ENCODE data around the gene FTO. TPM values are rescaled to one million over a fixed set of nuclear protein-coding genes. Genes with fewer than 3 reads are reported as not detected.

Gene FTO
- total RNA-seq, 1 donor from 2014 or later = 65.8 TPM

- TF ChIP-seq, protein P1, sequence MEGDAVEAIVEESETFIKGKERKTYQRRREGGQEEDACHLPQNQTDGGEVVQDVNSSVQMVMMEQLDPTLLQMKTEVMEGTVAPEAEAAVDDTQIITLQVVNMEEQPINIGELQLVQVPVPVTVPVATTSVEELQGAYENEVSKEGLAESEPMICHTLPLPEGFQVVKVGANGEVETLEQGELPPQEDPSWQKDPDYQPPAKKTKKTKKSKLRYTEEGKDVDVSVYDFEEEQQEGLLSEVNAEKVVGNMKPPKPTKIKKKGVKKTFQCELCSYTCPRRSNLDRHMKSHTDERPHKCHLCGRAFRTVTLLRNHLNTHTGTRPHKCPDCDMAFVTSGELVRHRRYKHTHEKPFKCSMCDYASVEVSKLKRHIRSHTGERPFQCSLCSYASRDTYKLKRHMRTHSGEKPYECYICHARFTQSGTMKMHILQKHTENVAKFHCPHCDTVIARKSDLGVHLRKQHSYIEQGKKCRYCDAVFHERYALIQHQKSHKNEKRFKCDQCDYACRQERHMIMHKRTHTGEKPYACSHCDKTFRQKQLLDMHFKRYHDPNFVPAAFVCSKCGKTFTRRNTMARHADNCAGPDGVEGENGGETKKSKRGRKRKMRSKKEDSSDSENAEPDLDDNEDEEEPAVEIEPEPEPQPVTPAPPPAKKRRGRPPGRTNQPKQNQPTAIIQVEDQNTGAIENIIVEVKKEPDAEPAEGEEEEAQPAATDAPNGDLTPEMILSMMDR (IDR thresholded peaks at IDR 0.05) = no peak
These were observed 35.1 kb upstream of the FTO start for GRCh38 chr16:53668869-53669268.

DNA sequence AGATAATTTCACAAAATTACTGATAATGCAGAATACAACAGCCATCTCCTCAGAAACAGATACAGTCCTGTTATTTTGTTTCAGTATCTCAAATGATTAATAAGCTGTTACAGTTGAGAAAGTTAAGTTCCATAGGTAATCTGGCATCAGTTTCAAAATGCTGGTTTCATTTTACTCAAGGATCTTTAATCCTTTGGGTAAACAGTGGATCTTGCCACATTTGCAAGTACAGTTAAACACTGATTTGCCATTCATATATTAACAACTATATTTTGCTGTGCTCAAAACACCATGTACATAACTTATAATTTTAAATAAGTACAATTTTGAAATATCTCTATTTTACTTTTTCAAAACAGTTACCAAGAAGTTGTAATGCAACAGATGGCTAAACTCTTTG lies 31.5 kb upstream of the FTO start:
- CTCF ChIA-PET = no interaction called here
- DNase-seq = no peak
- Mint-ChIP-seq H3K9me3 (no peaks in the 10 kb centered on the region), H3K27ac (no peak overlapping the region), H3K4me1 (no peaks in the 10 kb centered on the region), H3K36me3 (ENCODE audit: low read depth) (no peaks in the 10 kb centered on the region), H3K27me3 (no peaks in the 10 kb centered on the region), H3K4me3 (no peak overlapping the region)
- TF ChIP-seq, protein P1 (IDR thresholded peaks at IDR 0.05) = no peak
- POLR2A ChIA-PET = no interaction called here
- no peak for ATAC-seq (ENCODE audit: low read depth)
- intact Hi-C loops (cut with micrococcal nuclease) = no loop called here

More at GRCh38 chr16:53668869-53669268, 35.1 kb upstream of the FTO start:
- Mint-ChIP-seq H3K9me3 (no peaks in the 10 kb centered on the region), H3K27me3 (no peaks in the 10 kb centered on the region), H3K36me3 (ENCODE audit: low read depth) (no peaks in the 10 kb centered on the region), H3K4me3 (no peak overlapping the region), H3K27ac (no peak overlapping the region), H3K4me1 (no peaks in the 10 kb centered on the region)
- ChIA-PET CTCF (no interaction called here), POLR2A (no interaction called here)
- intact Hi-C loops (cut with micrococcal nuclease) = no loop called here
- ATAC-seq (ENCODE audit: low read depth) (no peak), DNase-seq (no peak)

- no peaks in the 10 kb centered on the region for H3K4me1 Mint-ChIP-seq
- no peaks in the 10 kb centered on the region for H3K9me3 Mint-ChIP-seq
- H3K4me3 Mint-ChIP-seq = no peak overlapping the region
- no peak for DNase-seq
- ChIA-PET CTCF (no interaction called here), POLR2A (no interaction called here)
- no peak for ATAC-seq (ENCODE audit: low read depth)
- H3K36me3 Mint-ChIP-seq (ENCODE audit: low read depth) = no peaks in the 10 kb centered on the region
- TF ChIP-seq, protein P1 (IDR thresholded peaks at IDR 0.05) = no peak
- H3K27ac Mint-ChIP-seq = no peak overlapping the region
- intact Hi-C loops (cut with micrococcal nuclease) = no loop called here
- no peaks in the 10 kb centered on the region for H3K27me3 Mint-ChIP-seq
These were observed 30.8 kb upstream of the FTO start for GRCh38 chr16:53673189-53673588.

- CTCF ChIA-PET = no interaction called here
- Mint-ChIP-seq H3K27me3 (no peaks in the 10 kb centered on the region), H3K9me3 (no peaks in the 10 kb centered on the region), H3K4me3 (no peak overlapping the region), H3K4me1 (no peaks in the 10 kb centered on the region), H3K27ac (no peak overlapping the region), H3K36me3 (ENCODE audit: low read depth) (peaks cover 5% of the 10 kb centered on the region)
- intact Hi-C loops (cut with micrococcal nuclease) = no loop called here
- DNase-seq (no peak), ATAC-seq (ENCODE audit: low read depth) (no peak)
- POLR2A ChIA-PET = no interaction called here
- TF ChIP-seq, protein P1 (IDR thresholded peaks at IDR 0.05) = no peak
These were observed 25.8 kb upstream of the FTO start for GRCh38 chr16:53678155-53678554.

DNA sequence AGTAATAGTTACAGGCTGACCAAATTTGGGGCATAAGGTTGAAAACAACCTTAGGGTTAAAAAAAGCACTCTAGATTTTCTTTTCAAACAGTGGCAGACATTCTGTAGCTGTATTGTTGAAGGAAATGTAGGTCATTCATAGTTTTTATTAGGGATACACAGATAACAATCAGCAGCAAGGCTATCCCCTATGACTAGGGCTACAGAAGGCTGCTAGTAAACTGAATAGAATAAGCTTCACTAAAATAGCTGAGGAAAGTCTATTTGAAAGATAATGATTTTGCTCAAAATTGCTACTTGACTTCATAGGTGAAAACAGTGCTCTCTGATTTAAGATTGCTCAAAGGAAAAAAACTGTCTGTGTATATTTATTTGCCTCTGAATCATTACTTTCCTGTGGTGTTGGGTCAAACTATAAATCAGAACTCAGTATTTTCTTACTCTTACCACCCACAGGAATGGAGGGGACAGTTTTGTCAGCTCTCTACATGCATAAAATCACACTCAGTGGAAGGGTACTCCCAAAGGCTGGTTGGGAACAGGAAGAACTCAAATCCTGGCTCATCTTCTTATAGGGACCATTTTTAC lies 25.1 kb upstream of the FTO start:
- DNase-seq (no peak), ATAC-seq (ENCODE audit: low read depth) (no peak)
- Mint-ChIP-seq H3K36me3 (ENCODE audit: low read depth) (peaks cover 11% of the 10 kb centered on the region), H3K27me3 (no peaks in the 10 kb centered on the region), H3K27ac (no peak overlapping the region), H3K4me1 (no peaks in the 10 kb centered on the region), H3K9me3 (no peaks in the 10 kb centered on the region), H3K4me3 (no peak overlapping the region)
- CTCF ChIA-PET = interaction anchor here (0.5 kb wide), 1 partner anchor 74 kb away, joined by 3 read pairs; no protein-coding TSS in a partner anchor
- intact Hi-C loops (cut with micrococcal nuclease) = no loop called here
- TF ChIP-seq, protein P1 (IDR thresholded peaks at IDR 0.05) = no peak
- POLR2A ChIA-PET = interaction anchor here (0.6 kb wide), 1 partner anchor 126 kb away, joined by 4 read pairs; no protein-coding TSS in a partner anchor

Data from activated B cell treated with CpG ODN at 0.5 μM for 24 hours (primary cell).